ENCODE measurements around the gene ATP11B.

DNA sequence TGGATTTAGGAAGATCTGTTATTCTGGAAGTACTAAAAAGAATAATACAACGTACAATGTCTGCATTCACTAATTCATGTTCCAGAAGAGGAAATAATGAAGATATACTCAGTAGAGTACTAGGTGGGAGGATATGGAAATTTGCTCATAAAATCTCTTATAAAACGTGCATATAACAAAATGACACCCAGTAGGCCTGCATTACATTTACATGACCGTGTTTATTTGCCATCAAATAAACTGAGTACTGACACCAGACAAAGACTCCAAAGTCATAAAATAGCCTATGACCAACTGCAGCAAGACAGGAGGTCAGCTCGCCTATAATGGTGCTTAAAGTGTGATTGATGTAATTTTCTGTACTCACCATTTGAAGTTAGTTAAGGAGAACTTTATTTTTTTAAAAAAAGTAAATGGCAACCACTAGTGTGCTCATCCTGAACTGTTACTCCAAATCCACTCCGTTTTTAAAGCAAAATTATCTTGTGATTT is 126.6 kb downstream of the ATP11B start:
- TF ChIP-seq, protein P1, sequence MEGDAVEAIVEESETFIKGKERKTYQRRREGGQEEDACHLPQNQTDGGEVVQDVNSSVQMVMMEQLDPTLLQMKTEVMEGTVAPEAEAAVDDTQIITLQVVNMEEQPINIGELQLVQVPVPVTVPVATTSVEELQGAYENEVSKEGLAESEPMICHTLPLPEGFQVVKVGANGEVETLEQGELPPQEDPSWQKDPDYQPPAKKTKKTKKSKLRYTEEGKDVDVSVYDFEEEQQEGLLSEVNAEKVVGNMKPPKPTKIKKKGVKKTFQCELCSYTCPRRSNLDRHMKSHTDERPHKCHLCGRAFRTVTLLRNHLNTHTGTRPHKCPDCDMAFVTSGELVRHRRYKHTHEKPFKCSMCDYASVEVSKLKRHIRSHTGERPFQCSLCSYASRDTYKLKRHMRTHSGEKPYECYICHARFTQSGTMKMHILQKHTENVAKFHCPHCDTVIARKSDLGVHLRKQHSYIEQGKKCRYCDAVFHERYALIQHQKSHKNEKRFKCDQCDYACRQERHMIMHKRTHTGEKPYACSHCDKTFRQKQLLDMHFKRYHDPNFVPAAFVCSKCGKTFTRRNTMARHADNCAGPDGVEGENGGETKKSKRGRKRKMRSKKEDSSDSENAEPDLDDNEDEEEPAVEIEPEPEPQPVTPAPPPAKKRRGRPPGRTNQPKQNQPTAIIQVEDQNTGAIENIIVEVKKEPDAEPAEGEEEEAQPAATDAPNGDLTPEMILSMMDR (IDR thresholded peaks at IDR 0.05; ENCODE audit: poor library complexity), result no peak
- no peak for TF ChIP-seq EZH2 (IDR thresholded peaks at IDR 0.05; ENCODE audit: borderline replicate concordance)

Measured in hepatocyte (in vitro differentiated cells).